Right renal cortex interstitium (tissue), 3 donors: ENCODE data around the gene THEM4. TPM values are rescaled to one million over a fixed set of nuclear protein-coding genes. Genes with fewer than 3 reads are reported as not detected.
A peak's percentile ranks its signal among the peaks of the same experiment; 100 is the strongest.
"Not testable (repeated sequence)": the region's sequence is repeated elsewhere in the genome, so short reads cannot be mapped to it uniquely, and the experiment has no call there.

ENCODE experiments used
- DNase-seq, 3 donors: peaks; one replicate each; pipeline ENCODE4 v3.0.0-alpha.2; 2013; ENCODE audit warnings: low read depth in 3 of 3, low spot score in 2 of 3
- polyA plus RNA-seq, 3 donors: library from polyadenylated mRNA; unstranded; fragments of 120-200 nt; gene quantifications; one replicate each; pipeline ENCODE4 v1.2.1, GENCODE V29; 2013; ENCODE audit not compliant: insufficient read length in 3 of 3

Gene THEM4
- polyA plus RNA-seq, 3 donors: 20.9 to 22.1 (median 21.8) TPM

- no peak for DNase-seq
These were observed 26.7 kb upstream of the THEM4 start for GRCh38 chr1:151935894-151936602.

- DNase-seq: no peak
These were observed 25.8 kb upstream of the THEM4 start for GRCh38 chr1:151935154-151935553.

GRCh38 chr1:151934048-151934493 is 24.8 kb upstream of the THEM4 start:
- peak in 1 of 3 donors; percentile 49 for DNase-seq

- no peak for DNase-seq
These were observed 15.6 kb upstream of the THEM4 start for GRCh38 chr1:151924691-151925587.

- no peak for DNase-seq
These were observed 14.1 kb upstream of the THEM4 start for GRCh38 chr1:151923422-151923821.

- no peak for DNase-seq
These were observed 10.8 kb upstream of the THEM4 start for GRCh38 chr1:151920149-151920548.

- no peak for DNase-seq
These were observed 9.7 kb upstream of the THEM4 start for GRCh38 chr1:151918819-151919610.

- DNase-seq: no peak
These were observed 8.8 kb upstream of the THEM4 start for GRCh38 chr1:151918156-151918555.

GRCh38 chr1:151916726-151917370 is 7.5 kb upstream of the THEM4 start:
- no peak for DNase-seq

- no peak for DNase-seq
These were observed 5.9 kb upstream of the THEM4 start for GRCh38 chr1:151915061-151915686.

GRCh38 chr1:151914076-151914475 is 4.8 kb upstream of the THEM4 start:
- no peak for DNase-seq

- no peak for DNase-seq
These were observed 3.7 kb upstream of the THEM4 start for GRCh38 chr1:151912973-151913372.

GRCh38 chr1:151908228-151908691 is 1.1 kb downstream of the THEM4 start:
- DNase-seq: no peak

GRCh38 chr1:151907363-151908139 is 1.8 kb downstream of the THEM4 start:
- no peak for DNase-seq

- DNase-seq: not testable (repeated sequence)
These were observed 3.0 kb downstream of the THEM4 start for GRCh38 chr1:151906324-151906645.

GRCh38 chr1:151905443-151906323 is 3.6 kb downstream of the THEM4 start:
- DNase-seq: not testable (repeated sequence)

- no peak for DNase-seq
These were observed 4.3 kb downstream of the THEM4 start for GRCh38 chr1:151905070-151905442.

- no peak for DNase-seq
These were observed 6.5 kb downstream of the THEM4 start for GRCh38 chr1:151902858-151903257.
